ENCODE results near the gene KLF17.

GRCh38 chr1:44144962-44145756, 26.5 kb downstream of the KLF17 start:
- no peak for TF ChIP-seq EZH2 (IDR thresholded peaks at IDR 0.05; ENCODE audit: borderline replicate concordance)
- TF ChIP-seq, protein P1, sequence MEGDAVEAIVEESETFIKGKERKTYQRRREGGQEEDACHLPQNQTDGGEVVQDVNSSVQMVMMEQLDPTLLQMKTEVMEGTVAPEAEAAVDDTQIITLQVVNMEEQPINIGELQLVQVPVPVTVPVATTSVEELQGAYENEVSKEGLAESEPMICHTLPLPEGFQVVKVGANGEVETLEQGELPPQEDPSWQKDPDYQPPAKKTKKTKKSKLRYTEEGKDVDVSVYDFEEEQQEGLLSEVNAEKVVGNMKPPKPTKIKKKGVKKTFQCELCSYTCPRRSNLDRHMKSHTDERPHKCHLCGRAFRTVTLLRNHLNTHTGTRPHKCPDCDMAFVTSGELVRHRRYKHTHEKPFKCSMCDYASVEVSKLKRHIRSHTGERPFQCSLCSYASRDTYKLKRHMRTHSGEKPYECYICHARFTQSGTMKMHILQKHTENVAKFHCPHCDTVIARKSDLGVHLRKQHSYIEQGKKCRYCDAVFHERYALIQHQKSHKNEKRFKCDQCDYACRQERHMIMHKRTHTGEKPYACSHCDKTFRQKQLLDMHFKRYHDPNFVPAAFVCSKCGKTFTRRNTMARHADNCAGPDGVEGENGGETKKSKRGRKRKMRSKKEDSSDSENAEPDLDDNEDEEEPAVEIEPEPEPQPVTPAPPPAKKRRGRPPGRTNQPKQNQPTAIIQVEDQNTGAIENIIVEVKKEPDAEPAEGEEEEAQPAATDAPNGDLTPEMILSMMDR (IDR thresholded peaks at IDR 0.05; ENCODE audit: poor library complexity): no peak

Data from hepatocyte (in vitro differentiated cells).